Stimulated activated CD8-positive, alpha-beta memory T cell treated with anti-CD3 and anti-CD28 coated beads, Interleukin-4, amount 100 ng/mL, for 24 hours (primary cell): ENCODE measurements around the gene MCUR1.
"Not testable (repeated sequence)": the region's sequence is repeated elsewhere in the genome, so short reads cannot be mapped to it uniquely, and the experiment has no call there.

Source experiments
- DNase-seq: peaks from one replicate; pipeline ENCODE4 v3.0.0-alpha.2; 2020; ENCODE audit warnings: low read depth

MCUR1 gene

DNA sequence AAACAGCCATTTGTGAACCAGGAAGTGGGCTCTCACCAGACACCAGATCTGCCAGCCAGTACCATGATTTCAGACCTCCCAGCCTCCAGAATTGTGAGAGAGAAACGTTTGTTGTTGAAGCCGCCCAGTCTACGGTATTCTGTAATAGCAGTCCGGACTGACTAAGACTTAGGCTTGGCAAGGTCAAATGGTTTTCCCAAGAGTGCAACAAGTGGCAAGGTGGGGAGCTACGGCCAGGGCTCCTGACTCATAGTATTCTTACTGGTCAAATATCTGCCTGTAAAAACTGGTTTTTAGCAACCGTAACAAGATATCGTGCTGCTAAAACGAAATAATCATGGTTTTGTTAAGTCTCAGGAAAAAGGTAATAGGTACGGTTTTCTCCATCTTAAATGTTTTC, 37.8 kb downstream of the MCUR1 start:
- DNase-seq, result no peak

DNA sequence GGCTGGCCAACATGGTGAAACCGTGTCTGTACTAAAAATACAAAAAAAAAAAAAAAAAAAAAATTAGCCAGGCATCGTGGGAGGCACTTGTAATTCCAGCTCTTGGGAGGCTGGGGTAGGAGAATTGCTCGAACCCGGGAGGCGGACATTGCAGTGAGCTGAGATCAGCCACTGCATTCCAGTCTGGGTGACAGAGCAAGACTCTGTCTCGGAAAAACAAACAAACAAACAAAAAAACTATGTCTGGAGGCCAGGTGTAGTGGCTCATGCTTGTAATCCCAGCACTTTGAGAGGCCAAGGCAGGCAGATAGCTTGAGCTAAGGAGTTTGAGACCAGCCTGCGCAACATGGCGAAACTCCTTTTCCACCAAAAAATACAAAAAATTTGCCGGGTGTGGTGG, 38.9 kb downstream of the MCUR1 start:
- not testable (repeated sequence) for DNase-seq

DNA sequence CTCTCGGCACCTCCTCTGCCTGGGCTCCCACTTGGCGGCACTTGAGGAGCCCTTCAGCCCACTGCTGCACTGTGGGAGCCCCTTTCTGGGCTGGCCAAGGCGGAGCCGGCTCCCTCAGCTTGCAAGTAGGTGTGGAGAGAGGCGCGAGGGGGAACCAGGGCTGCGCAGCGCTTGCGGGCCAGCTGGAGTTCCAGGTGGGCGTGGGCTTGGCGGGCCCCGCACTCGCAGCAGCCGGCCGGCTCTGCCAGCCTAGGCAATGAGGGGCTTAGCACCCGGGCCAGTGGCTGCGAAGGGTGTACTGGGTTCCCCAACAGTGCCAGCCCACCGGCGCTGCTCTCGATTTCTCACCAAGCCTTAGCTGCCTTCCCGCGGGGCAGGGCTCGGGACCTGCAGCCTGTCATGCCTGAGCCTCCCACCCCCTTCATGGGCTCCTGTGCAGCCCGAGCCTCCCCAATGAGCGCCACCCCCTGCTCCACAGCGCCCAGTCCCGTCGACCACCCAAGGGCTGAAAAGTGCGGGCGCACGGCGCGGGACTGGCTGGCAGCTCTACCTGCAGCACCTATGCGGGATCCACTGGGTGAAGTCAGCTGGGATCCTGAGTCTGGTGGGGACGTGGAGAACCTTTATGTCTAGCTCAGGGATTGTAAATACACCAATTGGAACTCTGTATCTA, 41.9 kb downstream of the MCUR1 start:
- not testable (repeated sequence) for DNase-seq

DNA sequence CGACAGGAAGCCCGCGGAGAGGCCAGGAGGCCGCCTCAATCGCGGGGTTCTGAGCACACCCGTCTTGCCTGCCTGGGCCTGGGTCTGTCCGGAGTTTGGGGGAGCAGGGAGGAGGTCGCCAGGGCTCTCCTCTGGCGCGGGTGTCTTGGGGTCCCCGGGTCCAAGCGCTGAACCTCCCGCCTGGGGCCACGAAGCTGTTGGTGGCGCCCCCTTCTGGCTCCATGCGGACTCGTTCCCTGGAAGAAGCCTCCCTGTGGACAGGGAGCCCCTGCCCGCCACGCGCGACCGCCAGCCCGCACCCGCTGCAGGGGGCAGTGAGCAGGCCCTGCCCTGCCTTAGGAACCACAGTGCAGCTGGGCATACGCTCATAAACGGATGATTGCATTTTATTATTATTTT, 44.7 kb downstream of the MCUR1 start:
- DNase-seq, result no peak

DNA sequence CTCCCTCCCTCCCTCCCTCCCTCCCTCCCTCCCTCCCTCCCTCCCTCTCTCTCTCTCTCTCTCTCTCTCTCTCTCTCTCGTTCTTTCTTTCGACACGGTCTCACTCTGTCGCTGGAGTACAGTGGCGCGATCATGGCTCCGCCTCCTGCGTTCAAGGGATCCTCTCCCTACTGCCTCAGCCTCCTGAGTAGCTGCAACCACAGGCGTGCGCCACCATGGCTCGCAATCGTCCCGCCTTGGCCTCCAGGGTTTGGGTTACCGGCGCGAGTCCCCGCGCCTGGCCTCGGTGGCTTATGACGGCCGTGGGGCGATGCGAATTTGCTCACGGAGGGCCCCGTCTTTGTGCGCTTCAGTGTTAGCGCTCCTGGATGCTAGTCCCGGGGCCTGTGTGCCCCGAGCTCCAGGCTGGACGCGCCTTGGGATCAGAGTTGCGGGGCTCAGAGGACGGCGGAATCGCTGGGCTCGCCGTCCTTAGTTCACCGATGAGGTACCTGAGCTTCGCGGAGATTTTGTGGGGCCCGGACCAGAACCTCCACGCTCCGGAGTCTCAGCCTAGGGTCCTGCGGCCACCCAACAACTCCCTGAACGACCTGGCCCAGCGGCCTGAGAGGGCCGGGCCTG, 45.2 kb downstream of the MCUR1 start:
- DNase-seq, result no peak

DNA sequence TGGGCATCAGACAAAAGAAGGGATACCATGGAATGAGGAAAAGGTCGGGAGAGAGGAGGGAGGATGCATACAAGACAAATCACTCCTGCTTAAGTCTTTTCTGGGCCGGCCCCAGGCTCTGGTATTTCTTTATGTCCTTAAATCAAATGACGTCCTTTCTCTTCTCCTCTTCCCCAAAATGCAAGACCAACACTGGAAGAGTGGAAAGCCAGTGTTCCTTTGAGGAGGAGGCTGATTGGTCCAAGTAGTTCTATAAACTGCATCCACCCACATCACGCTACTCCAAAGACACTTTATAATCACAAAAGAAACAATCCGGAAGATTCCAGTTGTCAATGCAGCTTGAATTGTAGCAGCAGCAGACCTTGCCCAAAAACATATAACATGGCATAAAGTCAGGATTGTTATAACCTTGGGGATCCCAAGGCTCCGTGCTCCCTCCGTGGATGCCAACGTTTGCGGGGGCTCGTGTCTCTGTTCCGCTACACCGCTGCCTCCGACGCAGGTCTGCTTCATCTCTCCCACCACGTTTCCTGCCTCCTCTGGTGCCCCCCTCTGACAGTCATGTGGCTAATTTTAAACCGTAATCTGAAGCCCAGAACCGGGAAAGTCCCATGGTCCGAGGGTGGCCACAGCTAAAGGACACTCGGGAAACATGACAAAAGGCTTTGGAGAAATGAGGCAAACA, 47.1 kb downstream of the MCUR1 start:
- DNase-seq, result peak; percentile 21

DNA sequence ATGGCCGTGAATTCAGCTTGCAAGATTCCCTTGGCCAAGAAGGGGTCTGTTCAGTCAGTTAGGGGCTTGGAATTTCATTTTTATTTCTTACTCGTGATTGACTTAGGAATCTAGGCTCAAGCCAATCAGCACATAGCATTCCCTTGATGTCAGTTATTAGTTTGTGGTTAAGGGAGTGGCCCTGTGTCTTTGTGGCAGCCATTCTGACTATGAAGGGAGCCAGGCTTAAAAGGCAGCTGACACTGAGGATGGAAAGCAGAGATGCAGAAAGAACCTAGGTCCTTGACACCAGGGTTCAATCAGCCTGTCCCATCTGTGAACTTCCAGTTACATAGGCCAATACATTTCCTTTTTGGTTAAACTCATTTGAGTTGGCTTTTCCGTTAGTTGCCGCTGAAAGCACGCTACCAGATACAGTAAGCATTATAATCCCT, 48.1 kb downstream of the MCUR1 start:
- no peak for DNase-seq

DNA sequence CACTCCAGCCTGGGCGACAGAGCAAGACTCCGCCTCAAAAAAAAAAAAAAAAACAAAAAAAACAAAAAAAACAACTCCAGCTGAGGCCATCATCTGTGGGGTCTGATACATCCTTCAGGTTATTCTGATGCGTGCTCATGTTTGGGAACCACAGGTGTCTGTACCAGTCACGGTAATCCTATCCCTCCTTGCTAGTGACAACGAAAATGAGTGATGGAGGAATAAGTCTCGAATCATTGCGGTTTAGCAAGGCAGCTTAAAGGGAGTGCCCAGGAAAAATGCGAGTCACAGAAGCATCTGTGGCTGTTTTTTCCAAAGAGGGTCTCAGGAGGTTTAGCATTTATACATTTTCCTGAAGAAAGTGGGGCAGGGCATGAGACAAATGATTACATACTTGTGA, 48.8 kb downstream of the MCUR1 start:
- DNase-seq, result no peak

DNA sequence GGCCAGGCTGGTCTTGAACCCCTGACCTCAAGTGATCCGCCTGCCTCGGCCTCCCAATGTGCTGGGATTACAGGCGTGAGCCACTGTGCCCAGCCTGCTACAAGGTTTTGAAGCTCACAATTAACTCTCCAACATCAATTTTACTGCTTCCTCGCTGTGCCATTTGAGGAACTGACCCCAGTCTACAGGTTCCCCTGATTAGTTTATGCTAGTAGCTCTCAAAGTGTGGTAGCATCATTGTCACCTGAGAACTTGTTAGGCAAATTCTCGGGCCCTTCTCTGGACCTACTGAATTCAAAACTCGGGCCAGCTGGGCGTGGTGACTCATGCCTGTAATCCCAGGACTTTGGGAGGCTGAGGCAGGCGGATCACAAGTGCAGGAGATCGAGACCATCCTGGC, 49.4 kb downstream of the MCUR1 start:
- DNase-seq, result no peak

DNA sequence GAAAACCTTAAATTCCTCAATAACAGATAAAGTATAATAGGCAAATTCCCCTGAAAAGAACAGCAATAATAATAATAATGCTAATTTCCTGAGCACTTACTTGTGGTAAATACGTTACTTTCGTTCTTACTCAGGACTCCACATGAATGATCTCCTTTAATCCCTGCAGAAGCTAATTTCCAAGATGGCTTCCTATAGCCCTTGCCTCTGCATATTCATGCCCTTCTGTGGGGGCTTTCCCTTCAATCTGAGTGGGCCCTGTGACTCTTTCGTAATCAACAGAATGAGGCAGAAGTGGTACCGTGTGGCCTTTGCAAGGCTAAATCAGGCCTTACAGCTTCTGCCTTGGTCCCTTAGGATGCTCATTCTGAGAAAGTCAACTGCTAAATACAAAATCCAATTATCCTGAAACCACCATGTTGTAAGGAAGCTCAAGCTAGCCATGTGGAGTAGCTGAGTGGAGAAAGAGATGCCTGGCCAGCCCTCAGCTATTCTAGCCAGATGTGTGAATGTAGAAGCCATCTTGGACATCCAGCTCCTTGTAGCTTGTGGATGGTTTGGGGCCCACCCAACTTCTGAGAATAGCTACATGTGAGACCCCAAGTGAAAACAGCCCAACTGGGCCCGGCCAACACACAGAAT, 50.5 kb downstream of the MCUR1 start:
- DNase-seq, result no peak

DNA sequence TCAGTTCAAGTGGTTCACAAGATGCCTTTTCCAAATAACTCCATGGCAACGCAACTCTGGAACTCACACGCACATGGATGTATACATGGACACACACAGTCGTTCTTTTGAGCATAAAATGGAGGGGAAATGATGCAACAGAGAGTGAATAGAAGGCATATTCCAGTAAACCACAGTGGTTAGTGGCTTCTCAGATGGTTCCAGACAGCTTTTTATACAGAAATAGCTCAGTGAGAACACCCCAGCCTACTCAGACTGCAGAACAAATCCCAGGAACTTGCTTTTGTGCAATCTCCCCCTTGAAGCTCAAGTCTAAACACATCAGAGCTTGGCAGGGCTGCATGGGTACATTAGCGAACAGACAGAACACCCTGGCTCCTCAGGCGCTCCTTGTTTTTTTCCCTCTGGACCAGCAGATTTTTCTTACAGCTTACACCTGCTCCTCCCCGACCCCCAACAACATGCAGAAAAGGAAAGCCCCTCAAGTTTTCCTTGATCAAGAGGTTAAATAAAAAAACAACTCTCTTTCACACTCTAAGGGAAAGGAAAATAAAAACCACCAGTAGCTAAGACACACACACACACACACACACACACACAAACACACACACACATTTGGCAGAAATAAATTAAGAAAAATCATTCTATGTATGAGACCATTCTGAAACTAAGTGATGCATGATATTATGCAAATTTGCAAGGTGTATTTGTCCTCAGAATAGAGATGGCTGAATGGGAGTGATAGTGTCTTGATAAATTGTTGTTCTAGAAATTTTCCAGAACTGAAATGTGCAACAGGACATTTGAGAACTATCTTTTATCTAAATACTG, 51.5 kb downstream of the MCUR1 start:
- DNase-seq, result no peak

DNA sequence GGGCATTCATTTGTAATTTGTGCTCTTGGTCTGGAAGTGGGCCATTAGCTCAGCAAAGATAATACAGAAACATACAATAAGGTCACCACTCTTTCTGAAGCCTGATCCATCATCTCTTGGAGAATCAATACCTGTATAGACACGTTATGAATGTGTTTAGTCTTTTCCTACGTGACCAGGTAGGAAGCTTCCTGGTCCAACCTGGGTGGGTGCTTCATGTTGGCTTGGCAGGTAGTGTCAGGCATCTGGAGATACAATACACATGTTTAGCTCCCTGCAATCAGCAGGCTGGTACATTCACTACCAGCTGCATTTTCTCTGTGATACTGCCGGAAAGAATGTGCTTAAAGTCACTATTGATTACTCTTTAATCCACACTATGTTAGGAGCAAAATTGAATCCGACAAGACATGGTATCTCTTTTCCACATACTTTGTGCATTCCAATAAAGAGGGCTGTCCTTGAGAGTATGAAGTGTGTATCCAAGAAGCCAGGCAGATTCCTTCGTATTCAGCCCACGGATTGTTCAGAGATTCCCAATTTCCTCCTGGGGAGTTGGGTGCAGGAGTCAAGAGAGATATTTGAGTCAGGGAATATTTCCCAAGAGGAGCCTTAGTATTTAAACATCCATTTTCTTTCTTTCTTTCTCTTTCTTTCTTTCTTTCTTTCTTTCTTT, 52.9 kb downstream of the MCUR1 start:
- no peak for DNase-seq

DNA sequence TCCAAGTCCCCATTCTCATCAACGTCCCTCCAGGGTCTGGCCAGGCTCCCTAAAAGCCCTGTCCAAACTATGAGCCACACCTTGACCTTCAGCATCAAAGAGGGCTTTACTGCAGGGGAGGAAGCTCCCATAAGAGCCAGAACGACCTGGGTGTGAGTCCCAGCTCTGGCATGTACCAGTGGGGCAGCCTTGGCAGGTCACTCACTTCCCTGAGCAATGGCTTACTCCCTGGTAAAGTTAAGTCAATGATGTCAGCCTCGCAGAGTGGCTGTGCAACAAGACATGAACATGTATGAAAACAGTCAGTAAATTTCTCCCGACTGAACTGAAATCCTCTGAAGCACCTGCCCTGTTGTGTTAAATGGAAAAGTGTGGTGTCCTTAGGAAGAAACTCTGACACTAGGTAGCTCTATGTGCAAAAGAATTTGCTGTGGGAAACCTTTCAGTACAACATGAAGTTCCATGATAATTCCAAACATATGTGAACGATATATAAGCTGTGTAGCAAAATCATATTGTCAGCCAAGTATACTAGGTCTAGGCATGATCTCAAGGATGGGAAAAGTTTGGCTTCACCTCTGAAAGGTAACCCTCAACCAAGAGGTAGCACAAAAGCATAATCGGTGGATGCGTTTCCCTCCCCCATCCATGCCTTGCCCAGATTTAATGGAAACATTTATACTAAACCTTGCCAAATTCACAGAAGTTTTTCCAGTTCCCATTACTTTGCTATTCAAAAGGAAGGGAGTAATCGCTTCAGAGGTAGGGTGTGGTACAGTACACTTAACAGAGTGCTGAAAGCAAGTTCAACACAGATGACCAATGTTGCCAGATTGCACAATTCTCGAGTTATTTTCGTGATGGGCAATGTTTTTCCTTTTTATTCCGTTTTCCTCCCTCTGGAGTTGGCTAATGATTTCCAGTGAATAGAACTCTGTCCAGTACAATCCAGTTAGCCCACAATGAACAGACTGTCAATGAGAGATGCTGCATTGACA, 53.8 kb downstream of the MCUR1 start:
- no peak for DNase-seq

DNA sequence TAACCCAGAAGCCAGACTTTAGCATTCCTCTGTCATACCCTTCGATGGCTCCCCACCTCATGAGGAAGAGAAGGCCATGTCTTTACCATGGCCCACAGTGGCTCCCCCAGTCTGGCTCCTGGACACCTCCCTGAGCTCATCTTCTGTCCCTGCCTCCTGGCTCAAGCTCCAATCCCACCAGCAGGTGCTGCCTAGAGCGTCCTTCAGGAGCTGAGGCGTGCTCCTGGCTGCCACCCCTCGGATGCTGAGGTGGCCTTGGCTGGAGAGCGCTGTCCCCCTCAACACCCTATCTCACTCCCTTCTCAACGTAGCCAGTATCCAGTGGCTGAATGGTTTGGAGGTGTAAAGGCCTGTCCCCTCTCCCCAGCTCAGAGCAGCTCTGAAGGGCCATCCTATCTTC, 55.3 kb downstream of the MCUR1 start:
- no peak for DNase-seq

DNA sequence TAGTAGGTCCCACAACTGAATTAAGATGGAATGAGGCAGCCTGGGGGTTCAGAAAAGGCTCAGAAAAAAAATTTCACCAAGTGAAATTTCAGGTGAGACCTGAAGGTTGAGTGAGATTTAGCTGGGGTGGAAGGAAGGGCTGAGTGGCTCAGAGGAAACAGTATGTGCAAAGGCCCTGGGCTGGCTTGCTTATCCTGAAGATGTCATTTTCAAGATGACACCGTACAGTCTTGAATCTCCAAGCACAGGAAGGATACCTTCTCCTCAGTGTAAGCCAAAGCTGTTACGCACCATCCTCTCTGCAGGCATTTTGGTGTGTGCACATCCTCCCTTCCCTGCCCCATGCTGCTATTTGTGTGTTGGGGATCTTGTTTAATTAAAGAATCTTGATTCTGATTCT, 59.7 kb downstream of the MCUR1 start:
- DNase-seq, result no peak

DNA sequence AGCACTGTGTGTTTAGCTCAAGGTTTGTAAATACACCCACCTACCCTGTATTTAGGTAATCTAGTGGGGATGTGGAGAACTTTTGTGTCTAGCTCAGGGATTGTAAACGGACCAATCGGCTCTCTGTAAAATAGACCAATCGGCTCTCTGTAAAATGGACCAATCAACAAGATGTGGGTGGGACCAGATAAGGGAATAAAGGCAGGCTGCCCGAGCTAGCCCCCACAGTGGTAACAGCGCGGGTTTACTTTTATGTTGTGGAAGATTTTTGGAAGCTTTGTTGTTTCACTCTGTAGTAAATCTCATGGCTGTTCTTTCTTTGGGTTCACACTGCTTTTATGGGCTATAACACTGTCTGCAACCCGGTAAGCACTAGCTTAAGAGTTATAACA, 70.6 kb downstream of the MCUR1 start:
- no peak for DNase-seq

DNA sequence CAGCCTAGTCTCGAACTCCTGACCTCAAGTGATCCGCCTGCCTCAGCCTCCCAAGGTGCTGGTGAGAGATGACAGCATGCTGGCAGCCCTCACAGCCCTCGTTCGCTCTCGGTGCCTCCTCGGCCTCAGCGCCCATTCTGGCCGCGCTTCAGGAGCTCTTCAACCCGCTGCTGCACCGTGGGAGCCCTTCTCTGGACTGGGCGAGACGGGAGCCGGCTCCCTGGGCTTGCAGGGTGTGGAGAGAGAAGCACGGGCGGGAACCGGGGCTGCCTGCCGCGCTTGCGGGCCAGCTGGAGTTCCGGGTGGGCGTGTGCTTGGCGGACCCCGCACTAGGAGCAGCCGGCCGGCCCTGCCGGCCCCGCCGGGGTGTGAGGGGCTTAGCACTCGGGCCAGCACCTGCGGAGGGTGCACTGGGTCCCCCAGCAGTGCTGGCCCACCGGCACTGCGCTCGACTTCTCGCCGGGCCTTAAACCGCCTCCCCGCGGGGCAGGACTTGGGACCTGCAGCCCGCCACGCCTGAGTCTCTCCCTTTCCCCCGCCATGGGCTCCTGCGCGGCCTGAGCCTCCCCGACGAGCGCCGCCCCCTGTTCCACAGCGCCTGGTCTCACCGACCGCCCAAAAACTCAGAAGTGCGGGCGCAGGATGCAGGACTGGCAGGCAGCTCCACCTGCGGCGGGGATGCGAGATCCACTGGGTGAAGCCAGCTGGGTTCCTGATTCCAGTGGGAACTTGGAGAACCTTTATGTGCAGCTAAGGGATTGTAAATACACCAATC, 71.2 kb downstream of the MCUR1 start:
- DNase-seq, result no peak

DNA sequence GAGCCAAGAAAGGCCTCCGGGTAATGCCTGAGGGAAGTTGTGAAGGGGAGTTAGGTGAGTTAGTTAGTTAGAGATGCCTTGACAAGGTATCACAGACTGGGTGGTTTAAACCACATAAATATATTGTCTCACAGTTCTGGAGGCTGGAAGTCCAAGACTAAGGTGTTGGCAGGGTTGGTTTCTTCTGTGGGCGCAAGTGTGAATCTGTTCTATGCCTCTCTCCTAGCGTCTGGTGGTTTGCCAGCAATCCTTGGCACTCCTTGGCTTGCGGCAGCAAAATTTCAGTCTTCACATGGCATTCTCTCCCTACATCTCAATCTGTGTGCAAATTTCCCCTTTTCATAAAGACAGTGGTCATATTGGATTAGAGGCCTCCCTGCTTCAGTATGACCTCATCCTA, 73.0 kb downstream of the MCUR1 start:
- DNase-seq, result no peak
